Fibroblast of pulmonary artery (primary cell): ENCODE results near the gene MAP4K4.

ENCODE experiments used
- DNase-seq: peaks from one replicate; pipeline ENCODE4 v3.0.0-alpha.2; 2010; ENCODE audit warnings: low read depth
- H3K4me3 ChIP-seq: replicated peaks from 2 replicates; pipeline ENCODE4 v1.5.1; 2011; ENCODE audit warnings: low read depth, mild to moderate bottlenecking, control low read depth, low read length, moderate library complexity
- CTCF ChIP-seq: IDR thresholded peaks from 2 replicates; pipeline ENCODE4 v1.5.1; 2011; ENCODE audit warnings: mild to moderate bottlenecking, control low read depth, low read length, inconsistent platforms; ENCODE audit errors: missing control alignments

MAP4K4 gene

DNA sequence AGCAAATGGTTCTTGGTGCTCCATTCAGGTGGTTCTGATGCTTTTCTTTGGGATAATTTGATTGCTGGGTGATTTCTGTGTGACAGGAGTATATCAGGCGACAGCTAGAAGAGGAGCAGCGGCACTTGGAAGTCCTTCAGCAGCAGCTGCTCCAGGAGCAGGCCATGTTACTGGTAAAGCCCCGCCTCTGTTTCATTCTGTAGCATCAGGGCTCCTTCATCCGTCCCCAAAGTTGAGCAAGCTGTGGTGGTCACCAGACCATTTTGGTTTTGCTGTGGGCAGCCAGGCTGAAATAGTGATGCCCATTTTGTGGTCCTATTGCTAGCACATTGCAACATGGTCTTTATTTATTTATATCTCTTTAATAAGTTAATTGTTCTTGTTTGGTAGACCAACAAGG lies 161.4 kb downstream of the MAP4K4 start:
- DNase-seq: no peak
- TF ChIP-seq CTCF: no peak
- no peak overlapping the region for H3K4me3 ChIP-seq

DNA sequence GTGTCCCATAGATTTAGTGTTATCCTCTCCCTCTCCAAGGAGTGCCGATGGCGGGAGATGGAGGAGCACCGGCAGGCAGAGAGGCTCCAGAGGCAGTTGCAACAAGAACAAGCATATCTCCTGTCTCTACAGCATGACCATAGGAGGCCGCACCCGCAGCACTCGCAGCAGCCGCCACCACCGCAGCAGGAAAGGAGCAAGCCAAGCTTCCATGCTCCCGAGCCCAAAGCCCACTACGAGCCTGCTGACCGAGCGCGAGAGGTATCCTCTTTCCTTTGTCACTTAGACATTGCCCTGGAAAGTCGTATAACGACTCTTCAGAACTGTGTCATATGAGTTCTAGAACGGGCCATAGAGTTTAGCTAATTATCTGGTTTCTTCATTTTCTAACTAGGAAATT lies 162.1 kb downstream of the MAP4K4 start:
- H3K4me3 ChIP-seq: no peak overlapping the region

GRCh38 chr2:101860157-101860556 lies 162.7 kb downstream of the MAP4K4 start:
- H3K4me3 ChIP-seq: no peak overlapping the region
- no peak for TF ChIP-seq CTCF
- DNase-seq: no peak

More for the DNA sequence above, 162.1 kb downstream of the MAP4K4 start:
- TF ChIP-seq CTCF: no peak
- DNase-seq: no peak

DNA sequence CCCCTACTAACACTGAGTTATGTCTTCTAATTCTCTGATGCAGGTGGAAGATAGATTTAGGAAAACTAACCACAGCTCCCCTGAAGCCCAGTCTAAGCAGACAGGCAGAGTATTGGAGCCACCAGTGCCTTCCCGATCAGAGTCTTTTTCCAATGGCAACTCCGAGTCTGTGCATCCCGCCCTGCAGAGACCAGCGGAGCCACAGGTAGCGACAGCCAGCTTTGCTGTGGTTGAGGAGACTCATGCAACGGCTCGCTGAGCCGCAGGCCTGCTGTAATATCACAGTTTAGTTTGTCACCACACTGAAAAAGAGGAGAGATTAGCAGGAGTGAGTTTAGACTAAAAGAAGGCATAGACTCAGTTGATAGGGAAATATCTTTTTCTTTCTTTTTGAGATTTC lies 163.3 kb downstream of the MAP4K4 start:
- no peak for DNase-seq
- no peak overlapping the region for H3K4me3 ChIP-seq
- TF ChIP-seq CTCF: no peak

DNA sequence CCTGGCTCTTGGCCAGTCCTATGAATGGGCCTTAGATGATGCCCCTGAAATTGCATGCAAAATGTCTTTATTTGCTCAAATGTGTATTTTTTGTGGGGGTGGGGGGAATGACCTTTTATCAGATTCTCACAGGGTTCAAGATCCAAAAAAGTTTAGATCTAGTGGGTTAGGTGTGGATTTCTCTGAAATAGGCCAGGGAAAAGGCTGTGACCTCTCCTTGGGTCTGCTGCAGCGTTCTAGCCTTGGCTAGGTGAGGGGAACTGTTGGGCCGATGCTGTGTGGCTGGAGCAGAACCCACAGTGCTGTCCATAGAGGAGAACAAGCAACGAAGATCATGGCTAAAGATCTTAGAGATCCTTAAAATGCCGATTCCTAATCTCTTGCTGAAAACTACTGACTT lies 163.9 kb downstream of the MAP4K4 start:
- DNase-seq: no peak
- no peak overlapping the region for H3K4me3 ChIP-seq
- TF ChIP-seq CTCF: no peak

- DNase-seq: no peak
- H3K4me3 ChIP-seq: no peak overlapping the region
- no peak for TF ChIP-seq CTCF
These were observed 166.0 kb downstream of the MAP4K4 start for GRCh38 chr2:101863534-101863933.

DNA sequence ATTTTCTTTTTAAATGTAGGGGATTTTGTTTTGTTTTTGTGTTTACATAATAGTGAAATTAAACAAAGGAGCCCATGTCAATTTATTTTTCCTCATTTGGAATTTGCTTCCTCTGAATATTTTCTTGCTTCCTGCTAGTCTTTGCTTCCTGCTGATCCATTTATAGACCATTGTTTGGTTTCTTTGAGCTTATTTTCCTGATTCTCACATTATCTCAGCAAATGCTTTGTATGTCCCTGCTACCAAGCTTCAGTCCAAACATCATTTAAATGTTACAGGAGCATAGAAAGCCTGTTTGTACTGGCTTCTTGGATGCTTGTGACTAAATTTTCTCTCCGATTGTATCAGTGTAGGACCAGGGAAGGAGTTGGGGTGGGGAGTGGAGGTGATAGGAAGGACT lies 166.9 kb downstream of the MAP4K4 start:
- no peak overlapping the region for H3K4me3 ChIP-seq
- DNase-seq: no peak
- no peak for TF ChIP-seq CTCF
